Activated CD8-positive, alpha-beta T cell treated with anti-CD3 and anti-CD28 coated beads for 36 hours (primary cell): ENCODE measurements around the gene GNB1. TPM values are rescaled to one million over a fixed set of nuclear protein-coding genes. Genes with fewer than 3 reads are reported as not detected.

Experiments used
- ATAC-seq: fragments of 200-7000 bp; cut with Tn5 transposase; one replicate; pipeline ENCODE4 v1.10.0; 2021; ENCODE audit warnings: mild to moderate bottlenecking, moderate library complexity
- CTCF ChIA-PET: fragments of 350-600 bp; sonication (Branson Sonifier 250); formaldehyde crosslinking; loops from one replicate; lab custom pipeline; 2021; ENCODE audit warnings: antibody characterized with exemption; lab: Charles Lee
- POLR2A ChIA-PET: fragments of 350-600 bp; sonication (Branson Sonifier 250); formaldehyde crosslinking; loops from one replicate; lab custom pipeline; 2021; ENCODE audit warnings: antibody characterized with exemption; lab: Charles Lee
- DNase-seq: peaks from one replicate; pipeline ENCODE4 v3.0.0-alpha.2; 2020
- H3K27ac Mint-ChIP-seq: one replicate; pipeline ENCODE4 v1.8.0; 2021; ENCODE audit warnings: mild to moderate bottlenecking, mixed read lengths
- H3K27me3 Mint-ChIP-seq: one replicate; pipeline ENCODE4 v1.8.0; 2021; ENCODE audit warnings: mixed read lengths
- H3K36me3 Mint-ChIP-seq: one replicate; pipeline ENCODE4 v1.8.0; 2021; ENCODE audit warnings: low read depth, mixed read lengths
- H3K4me1 Mint-ChIP-seq: one replicate; pipeline ENCODE4 v1.8.0; 2021; ENCODE audit warnings: low read depth, mixed read lengths
- H3K4me3 Mint-ChIP-seq: one replicate; pipeline ENCODE4 v1.8.0; 2021; ENCODE audit warnings: mild to moderate bottlenecking, moderate library complexity, mixed read lengths
- H3K9me3 Mint-ChIP-seq: one replicate; pipeline ENCODE4 v1.8.0; 2021; ENCODE audit warnings: mixed read lengths
- CTCF ChIP-seq: fragments of 200-600 bp; IDR thresholded peaks from one replicate; pipeline ENCODE4 v1.8.0; 2022; ENCODE audit warnings: antibody characterized with exemption, mild to moderate bottlenecking
- intact Hi-C: fragments of 100-400 bp; cut with micrococcal nuclease; formaldehyde crosslinking; loops from one replicate; pipeline ENCODE4 v1.10.0; 2022
- total RNA-seq, 2 experiments: library from RNA; stranded (reverse); gene quantifications; one replicate each; pipeline ENCODE4 v1.2.3, GENCODE V29; 2021

Gene GNB1
- total RNA-seq, 2 experiments from 2014 or later: 318 to 330 TPM

DNA sequence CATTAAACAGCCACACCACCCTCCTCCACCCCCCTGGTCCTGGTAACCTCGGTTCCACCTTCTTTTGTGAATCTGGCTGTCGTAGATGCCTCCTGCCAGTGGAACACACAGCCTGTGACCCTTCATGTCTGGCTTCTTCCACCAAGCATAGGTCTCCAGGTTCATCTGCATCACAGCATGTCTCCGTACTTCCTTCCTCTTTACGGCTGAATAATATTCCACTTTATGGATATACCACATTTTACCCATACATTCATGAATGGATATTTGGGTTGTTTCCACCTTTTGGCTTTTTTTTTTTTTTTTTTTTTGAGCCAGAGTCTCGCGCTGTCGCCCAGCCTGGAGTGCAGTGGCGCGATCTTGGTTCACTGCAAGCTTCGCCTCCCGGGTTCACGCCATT, 12.3 kb upstream of the GNB1 start:
- intact Hi-C loops: no loop called here
- TF ChIP-seq CTCF: no peak
- no peak for ATAC-seq
- Mint-ChIP-seq H3K27me3 (peaks cover 2% of the 10 kb centered on the region), H3K36me3 (no peaks in the 10 kb centered on the region), H3K4me1 (peaks cover 11% of the 10 kb centered on the region), H3K4me3 (no peak overlapping the region), H3K9me3 (no peaks in the 10 kb centered on the region), H3K27ac (no peak overlapping the region)
- POLR2A ChIA-PET: no interaction called here
- CTCF ChIA-PET: no interaction called here
- no peak for DNase-seq

DNA sequence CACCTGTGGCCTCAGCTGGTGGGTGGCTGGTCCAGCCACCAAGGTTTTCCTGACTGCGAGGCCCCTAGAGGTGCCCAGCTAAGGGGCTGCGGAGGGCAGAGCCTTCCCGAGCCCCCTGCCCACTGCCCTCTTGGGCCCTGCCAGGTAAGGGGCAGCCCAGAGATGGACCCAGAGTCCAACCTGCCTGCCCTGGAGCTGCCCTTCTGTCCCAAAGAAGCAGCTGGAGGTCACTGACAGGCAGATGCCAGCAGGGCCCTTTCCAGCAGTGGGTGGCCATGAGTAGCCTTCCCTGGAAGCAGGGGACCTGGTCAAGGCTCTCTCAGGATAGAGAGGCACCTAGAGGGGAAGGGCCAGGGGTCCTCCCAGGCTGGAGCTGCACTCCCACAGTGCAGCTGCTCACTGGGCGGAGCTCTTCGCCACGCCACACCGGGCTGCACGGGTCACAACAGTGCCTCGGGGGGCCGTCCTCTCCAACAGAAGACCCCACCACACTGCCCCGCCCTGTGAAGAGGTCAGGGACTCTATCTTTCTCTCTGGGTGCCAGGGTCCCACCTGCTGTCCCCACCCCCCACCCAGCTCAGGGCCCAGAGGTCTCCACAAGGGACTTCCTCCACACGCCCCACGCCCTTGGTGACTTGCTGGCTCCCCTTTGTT, 10.9 kb upstream of the GNB1 start:
- Mint-ChIP-seq H3K27ac (no peak overlapping the region), H3K4me3 (no peak overlapping the region), H3K9me3 (no peaks in the 10 kb centered on the region), H3K27me3 (peaks cover 2% of the 10 kb centered on the region), H3K4me1 (peaks cover 7% of the 10 kb centered on the region), H3K36me3 (no peaks in the 10 kb centered on the region)
- intact Hi-C loops: no loop called here
- ChIA-PET POLR2A (interaction anchor here (0.7 to 1.1 kb wide), 2 partner anchors 17 to 40 kb away, joined by 3 to 4 read pairs; no protein-coding TSS in a partner anchor), CTCF (no interaction called here)
- ATAC-seq (no peak), DNase-seq (no peak)
- no peak for TF ChIP-seq CTCF

DNA sequence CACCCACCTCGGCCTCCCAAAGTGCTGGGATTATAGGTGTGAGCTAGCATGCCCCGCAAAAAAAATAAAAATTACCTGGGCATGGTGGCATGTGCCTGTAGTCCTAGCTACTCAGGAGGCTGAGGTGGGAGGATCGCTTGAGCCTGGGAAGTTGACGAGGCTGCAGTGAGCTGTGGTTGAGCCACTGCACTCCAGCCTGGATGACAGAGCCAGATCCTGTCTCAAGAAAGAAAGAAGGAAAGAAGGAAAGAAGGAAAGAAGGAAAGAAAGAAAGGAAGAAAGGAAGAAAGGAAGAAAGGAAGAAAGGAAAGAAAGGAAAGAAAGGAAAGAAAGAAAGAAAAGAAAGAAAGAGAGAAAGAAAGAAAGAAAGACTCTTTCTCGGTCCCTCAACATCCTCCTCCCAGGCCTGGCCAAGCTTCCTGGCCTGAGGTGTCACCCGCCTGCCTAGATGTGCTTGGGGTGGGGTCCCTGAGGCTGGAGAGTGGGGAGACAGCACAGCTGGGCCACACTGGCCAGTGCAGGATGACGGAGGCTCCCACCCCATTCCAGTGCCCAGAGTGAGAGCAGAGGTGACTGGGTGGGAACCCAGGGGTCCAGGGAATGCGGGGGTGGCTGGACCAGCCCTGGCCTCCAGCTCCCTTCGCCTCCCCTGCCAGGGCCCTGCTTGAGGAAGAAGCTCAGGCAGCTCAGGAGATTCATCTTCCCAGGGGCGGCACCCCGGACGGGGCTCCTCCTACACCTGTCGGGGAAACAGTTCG, 10.2 kb upstream of the GNB1 start:
- ATAC-seq (no peak), DNase-seq (no peak)
- Mint-ChIP-seq H3K9me3 (no peaks in the 10 kb centered on the region), H3K27me3 (peaks cover 2% of the 10 kb centered on the region), H3K4me1 (peaks cover 5% of the 10 kb centered on the region), H3K27ac (no peak overlapping the region), H3K36me3 (no peaks in the 10 kb centered on the region), H3K4me3 (no peak overlapping the region)
- POLR2A ChIA-PET: interaction anchor here (0.7 to 1.1 kb wide), 2 partner anchors 16 to 40 kb away, joined by 3 to 4 read pairs; no protein-coding TSS in a partner anchor
- intact Hi-C loops: no loop called here
- CTCF ChIA-PET: interaction anchor here (1.3 kb wide), 1 partner anchor 143 kb away, joined by 3 read pairs; no protein-coding TSS in a partner anchor
- no peak for TF ChIP-seq CTCF

GRCh38 chr1:1899967-1900327, 9.1 kb upstream of the GNB1 start:
- H3K9me3 Mint-ChIP-seq: no peaks in the 10 kb centered on the region
- no peak overlapping the region for H3K4me3 Mint-ChIP-seq
- ChIA-PET CTCF (interaction anchor here (1.1 to 9.6 kb wide), 3 partner anchors 8 to 144 kb away, joined by 3 to 80 read pairs (median 3); no protein-coding TSS in a partner anchor), POLR2A (interaction anchor here (0.8 to 1.9 kb wide), 3 partner anchors 9 to 53 kb away, joined by 3 to 8 read pairs (median 3); no protein-coding TSS in a partner anchor)
- intact Hi-C loops: loop anchor here (10.0 kb wide), 1 partner anchor 115 kb away; no protein-coding TSS in a partner anchor
- H3K27me3 Mint-ChIP-seq: peaks cover 4% of the 10 kb centered on the region
- ATAC-seq (no peak), DNase-seq (no peak)
- H3K4me1 Mint-ChIP-seq: peaks cover 14% of the 10 kb centered on the region
- TF ChIP-seq CTCF: no peak
- H3K36me3 Mint-ChIP-seq: no peaks in the 10 kb centered on the region
- H3K27ac Mint-ChIP-seq: no peak overlapping the region
